ENCODE measurements around the gene GPR108.
"Not testable (repeated sequence)": the region's sequence is repeated elsewhere in the genome, so short reads cannot be mapped to it uniquely, and the experiment has no call there.

The GPR108 gene

DNA sequence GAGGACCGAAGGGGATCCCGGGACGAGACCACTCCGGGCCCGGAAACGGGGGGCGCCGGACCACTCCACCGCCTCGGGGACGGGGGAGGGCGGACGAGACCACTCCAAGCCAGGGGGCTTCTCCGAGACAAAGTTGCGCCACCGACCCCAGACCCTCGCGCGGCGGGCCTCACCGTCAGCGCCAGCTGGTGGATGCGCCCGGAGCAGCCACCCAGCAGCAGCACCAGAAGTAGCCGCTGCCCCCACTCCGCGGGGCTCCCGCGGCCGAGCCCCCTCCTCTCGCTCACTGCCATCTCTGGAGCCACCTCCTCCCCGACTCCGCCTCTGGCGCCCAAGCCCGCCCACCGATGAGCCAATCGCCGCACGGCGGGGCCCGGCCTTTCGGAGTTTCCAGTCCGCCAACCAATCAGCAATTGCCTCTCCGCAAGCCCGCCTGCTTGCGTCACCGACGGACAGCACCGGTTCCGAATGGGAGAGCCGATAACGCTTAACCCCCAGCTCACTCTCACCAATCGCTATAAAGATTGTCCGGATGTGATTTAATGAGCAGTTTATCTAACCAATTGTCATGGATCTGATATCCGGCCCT is at the start of gene GPR108:
Gene GPR108, minus strand, starts transcription at position 297 of the 589 bp plus-strand sequence. Its CDS starts 4 bp downstream, at position 293.
- DNase-seq, result peak; percentile 93 to 96

DNA sequence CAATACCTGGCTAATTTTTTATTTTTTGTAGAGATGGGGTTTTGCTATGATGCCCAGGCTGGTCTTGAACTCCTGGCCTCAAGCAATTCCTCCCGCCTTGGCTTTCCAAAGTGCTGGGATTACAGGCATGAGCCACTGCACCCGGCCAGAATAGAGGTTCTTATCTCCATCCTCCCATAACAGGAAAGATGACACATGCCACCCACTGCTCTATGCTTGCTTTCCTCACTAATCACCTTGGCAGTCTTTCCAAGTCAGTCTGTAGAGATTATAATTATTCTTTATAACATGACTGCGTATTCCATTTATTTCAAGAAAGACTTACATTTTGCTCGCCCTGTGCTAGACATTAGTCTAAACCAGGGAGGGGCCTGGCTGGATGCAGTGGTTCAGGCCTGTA is 41.8 kb upstream of the GPR108 start:
- DNase-seq, result no peak

DNA sequence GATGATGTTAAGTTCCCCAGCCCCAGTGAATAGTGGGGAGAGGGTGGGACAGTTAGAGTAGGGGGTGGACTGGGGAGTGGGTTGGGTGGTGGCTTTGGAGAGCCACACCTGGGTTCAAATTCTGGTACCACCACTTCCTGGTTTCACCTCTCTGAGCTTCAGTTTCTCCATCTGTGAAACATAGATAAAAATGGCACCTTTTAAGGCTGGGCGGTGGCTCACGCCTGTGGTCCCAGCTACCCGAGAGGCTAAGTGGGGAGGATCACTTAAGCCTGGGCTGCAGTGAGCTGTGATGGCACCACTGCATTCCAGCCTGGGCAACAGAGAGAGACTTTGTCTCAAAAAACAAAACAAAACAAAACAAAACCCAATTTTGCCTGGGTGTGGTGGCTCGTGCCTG is 41.0 kb upstream of the GPR108 start:
- no peak for DNase-seq

DNA sequence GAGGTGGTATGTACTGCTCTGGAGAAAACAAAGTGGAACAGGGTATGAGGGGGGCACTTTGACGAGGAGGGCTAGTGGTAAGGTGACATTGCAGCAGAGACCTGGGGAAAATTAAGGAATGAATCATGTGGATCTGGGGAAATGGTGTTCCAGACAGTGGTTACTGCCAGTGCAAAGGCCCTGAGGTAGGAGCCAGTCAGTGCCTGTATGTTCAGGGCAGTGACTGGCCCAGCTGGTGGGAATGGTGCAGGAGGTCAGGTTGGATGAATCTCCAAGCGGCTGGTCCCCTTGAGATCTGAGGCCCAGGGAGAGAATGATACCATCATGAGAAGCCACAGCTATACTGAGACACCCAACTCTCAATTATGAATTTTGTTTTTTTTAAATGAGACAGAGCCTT is 40.1 kb upstream of the GPR108 start:
- no peak for DNase-seq

DNA sequence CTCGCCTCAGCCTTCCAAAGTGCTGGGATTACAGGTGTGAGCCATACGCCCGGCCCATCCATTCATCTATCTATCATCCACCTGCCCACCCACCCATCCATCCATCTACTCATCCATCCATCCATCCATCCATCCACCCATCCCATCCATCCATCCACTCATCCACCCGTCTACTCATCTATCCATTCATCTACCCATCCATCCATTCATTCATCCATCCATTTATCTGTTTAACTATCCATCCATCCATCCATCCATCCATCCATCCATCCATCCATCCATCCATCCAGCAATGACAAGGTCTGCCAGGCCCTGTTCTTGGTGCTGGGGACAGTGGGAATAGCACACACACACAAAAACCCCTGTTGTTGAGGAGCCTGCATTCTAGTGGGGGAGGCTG is 39.6 kb upstream of the GPR108 start:
- no peak for DNase-seq

DNA sequence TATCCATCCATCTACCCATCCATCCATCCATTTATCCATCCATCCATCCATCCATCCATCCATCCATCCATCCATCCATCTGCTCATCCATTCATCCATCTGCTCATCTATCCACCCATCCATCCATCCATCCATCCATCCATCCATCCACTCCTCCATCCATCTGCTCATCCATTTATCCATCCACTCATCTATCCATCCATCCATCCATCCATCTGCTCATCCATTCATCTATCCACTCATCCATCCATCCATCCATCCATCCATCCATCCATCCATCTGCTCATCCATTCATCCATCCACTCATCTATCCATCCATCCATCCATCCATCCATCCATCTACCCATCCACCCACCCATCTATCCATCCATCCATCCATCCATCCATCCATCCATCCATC is 38.7 kb upstream of the GPR108 start:
- not testable (repeated sequence) for DNase-seq

DNA sequence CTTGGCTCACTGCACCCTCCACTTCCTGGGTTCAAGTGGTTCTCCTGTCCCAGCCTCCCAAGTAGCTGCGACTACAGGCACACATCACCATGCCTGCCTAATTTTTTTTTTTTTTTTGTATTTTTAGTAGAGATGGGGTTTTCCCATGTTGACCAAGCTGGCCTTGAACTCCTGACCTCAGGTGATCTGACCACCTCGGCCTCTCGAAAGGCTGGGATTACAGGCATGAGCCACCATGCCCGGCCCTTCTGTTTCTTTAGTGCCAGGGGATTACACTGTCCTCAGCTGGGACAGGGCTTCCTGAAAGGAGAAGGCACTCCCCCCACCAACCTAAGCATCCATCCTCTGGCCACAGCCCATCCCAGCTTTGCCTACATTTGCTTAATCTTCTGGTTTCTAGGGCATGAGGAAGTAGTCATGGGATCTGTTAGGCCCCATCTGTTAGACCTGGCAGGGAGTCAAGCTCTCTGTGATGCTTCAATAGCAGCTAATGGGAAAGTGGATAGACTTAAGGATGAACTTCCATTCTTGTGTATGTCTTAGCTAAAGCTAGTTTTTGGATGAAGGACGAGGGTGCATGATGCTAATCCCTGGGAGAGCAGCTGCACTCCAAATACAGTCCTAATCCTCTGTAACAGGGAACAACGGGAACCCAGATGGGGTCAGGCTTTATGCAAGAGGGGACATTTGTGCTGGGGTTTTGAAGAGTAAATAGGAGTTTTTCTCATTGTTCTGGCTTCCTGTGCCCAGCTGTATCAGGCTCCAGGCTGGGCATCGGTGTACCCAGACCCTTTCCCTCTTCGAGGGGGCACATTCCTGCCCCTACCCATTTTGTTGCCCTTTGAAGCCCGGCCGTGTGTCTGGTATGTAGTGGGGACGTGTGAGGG is 37.7 kb upstream of the GPR108 start:
- DNase-seq, result no peak

DNA sequence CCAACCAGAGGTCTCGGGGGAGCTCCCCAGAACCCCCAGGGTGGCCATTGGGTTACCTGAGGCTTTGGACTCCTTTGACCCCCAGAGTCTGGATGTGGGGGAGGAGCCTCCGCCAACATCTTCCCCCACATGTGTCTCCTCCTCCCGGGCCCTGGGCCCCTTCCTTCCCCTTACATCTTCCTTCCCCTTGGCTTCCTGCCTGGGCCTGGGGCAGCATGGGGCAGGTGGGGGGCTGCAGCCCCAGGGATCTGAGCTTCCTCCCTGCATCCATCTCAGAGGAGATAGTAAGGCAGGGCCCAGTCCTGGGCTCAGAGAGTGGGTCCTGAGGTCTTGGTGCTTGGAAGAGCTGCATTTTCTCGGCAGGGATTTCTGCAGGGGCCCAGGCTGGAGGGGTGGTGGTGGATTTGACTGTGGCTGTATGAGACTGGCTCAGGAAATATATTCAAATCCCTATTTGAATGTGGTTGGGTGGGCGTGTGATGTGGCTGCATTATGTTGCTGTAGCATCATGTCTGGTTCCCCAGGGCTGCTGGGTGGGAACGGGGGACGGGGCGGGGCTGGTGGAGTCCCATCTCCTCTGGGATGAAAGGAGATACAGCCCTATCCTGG is 36.0 kb upstream of the GPR108 start:
- DNase-seq, result no peak

DNA sequence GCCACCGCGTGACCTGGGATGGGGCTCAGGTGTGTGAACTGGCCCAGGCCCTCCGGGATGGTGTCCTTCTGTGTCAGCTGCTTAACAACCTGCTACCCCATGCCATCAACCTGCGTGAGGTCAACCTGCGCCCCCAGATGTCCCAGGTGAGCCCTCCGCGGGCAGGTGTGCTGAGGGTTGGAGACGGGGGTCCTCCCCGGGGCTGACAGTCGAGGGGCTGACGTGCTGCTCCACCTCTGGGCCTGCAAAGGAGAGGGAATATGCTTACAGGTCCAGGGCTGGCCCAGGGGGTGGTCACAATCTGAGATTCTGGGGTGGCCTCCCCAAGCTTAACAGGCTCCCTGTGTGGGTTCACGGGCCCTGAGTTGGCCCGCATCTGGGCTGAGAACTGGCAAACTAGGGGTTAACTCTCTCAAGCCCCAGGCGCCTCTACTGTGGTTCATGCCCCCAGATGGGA is 35.5 kb upstream of the GPR108 start:
- DNase-seq, result no peak

DNA sequence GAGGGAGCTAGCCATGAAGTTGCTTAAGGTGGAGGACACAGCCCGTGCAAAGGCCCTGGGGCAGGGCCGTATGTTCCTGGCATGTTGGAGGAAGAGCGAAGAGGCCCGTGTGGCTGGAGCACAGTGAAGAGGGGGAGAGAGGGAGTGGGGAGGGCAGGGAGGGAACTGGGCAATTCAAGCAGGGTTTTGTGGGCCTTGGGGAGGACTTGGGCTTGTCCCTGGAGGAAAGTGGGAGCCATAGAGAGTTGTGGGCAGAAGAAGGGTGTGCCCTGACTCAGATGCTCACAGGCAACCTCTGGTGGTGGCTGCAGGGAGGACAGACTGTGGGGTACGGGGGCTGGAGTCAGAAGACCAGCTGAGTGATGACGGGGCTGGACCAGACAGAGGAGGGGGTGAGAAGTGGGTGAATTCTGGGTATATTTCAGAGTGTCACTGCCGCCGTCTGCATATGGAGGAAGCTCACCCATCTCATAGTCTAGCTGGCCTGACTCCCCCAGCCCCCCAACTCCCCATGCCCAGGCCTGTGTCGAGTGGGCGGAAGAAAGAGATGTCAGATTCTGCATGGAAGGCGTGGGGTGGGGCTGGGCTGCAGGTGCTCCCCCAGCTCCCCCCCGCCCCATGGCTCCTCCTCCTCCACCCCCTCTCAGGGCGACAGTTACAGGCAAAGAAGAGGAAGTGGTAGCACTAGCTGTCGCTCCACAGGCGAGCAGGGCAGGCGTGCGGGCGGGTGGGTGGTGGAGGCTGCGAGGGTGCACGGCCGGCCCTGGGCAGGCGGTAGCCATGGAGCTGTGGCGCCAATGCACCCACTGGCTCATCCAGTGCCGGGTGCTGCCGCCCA is 34.9 kb upstream of the GPR108 start, which contains the start of gene VAV1:
Gene VAV1, plus strand, starts transcription at position 681 of the 838 bp plus-strand sequence. Its CDS starts 100 bp downstream, at position 781.
- DNase-seq, result no peak

DNA sequence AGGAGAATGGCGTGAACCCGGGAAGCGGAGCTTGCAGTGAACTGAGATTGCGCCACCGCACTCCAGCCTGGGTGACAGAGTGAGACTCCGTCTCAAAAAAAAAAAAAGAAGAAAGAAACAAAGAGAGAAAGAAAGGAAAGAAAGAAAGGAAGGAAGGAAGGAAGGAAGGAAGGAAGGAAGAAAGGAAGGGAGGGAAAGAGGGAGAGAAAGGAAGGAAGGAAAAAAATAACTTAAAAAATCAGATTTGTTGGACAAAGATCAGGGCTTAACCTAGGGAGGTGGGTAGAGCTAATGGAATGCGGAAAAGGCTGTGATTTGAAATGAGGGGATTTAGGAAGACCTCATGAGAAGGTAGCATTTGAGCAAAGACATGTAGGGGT is 34.3 kb upstream of the GPR108 start:
- DNase-seq, result not testable (repeated sequence)

DNA sequence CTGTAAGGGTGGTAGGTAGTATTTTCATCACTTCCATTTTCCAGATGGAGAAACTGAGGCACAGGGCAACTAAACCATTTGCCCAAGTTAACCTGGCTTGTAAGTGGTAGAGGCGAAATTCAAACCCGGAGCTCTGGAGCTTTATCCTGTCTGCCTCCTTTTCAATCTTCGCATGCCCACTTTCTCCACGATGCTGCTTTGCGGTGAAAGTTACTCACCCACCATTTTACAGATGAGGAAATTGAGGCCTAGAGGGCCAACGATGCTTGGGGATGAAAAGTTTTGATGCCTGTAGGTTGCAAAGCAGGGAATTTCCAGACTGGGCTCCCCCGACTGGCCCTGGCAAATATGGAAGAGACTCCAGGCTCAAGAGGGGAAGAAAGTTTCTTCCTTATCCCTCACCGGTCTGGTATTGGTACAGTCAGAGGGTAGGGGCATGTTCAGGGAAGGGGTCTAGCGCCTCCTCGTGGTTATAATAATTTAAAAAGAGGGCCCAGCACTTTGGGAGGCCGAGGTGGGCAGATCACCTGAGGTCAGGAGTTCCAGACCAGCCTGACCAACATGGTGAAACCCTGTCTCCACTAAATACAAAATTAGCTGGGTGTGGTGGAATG is 31.7 kb upstream of the GPR108 start:
- no peak for DNase-seq

DNA sequence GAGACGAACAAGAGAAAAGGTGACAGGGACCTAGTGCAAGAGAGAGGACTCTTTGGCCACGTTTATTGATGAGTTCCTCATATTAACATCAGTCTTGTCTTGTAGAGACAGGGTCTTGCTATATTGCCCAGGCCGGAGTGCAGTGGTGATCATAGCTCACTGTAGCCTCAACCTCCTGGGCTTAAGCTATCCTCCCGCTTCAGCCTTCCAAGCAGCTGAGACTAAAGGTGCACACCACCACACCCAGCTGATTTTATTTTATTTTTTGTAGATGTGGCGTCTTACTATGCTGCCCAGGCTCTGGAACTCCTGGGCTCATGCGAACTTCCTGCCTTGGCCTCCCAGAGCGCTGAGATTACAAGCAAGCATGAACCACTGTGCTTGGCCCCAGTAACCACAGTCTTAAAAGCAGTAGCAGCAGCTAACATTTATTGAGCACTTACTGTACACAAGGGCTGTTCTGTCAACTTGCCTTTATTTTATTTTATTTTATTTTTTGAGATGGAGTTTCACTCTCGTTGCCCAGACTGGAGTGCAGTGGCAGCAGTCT is 30.9 kb upstream of the GPR108 start:
- no peak for DNase-seq

DNA sequence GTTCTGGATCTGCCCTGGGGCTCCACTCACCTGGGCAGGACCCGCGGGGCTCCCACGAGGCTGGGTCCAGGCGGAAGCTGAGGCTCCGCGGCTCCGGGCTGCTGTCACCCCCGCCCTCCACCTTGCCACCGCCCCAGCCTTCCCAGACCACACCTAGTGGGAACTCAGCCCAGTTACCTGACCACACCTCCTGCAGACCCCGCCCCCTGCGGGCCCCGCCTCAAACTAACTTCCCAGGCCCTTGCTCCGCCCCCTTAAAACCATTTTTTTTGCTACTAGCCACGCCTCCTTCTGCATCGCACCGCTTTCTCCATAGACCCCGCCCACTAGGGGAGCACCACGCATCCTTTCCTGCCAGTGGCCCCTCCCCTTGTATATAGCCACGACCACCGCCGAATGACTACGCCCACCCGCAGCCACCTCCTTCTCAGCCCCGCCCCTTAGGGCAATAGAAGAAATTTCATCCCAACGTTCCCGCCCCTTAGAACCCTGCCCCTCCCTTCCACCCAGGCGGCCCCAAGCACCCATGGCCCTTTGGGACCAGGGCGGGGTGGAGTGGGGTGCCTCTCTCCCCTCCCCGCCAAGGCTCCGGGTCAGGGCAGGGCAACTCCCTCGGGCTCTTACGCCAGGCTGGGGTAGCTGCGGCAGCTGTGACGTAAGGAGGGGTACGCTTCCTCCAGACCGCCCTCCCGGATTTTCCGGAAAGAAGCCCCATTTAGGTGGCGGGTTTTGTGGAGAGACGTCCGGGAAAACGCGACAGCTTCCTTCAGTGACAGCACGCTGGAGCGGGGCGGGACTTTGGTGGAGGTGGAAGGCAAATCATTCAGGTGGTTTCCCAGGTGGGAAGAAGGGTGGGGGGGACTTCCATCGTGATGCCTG is 30.2 kb upstream of the GPR108 start, which contains the start of gene SH2D3A:
Gene SH2D3A, minus strand, starts transcription at position 79 of the 879 bp plus-strand sequence. CDS start 3,687 bp downstream, outside the sequence.
- DNase-seq, result peak; percentile 11 to 21

DNA sequence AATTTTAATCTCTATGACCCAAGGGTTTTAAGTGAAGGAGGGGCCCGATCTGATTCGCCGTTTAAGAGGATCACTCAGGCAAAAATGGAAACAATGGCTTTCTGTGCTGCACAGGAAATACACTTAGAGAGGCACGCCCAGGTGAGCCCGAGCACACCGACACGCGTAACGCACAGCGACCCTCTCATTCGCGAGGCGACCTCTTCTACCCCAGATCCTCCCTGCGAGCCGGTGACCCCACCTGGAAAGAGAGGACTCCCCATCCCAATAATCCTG is 29.6 kb upstream of the GPR108 start:
- DNase-seq, result no peak

DNA sequence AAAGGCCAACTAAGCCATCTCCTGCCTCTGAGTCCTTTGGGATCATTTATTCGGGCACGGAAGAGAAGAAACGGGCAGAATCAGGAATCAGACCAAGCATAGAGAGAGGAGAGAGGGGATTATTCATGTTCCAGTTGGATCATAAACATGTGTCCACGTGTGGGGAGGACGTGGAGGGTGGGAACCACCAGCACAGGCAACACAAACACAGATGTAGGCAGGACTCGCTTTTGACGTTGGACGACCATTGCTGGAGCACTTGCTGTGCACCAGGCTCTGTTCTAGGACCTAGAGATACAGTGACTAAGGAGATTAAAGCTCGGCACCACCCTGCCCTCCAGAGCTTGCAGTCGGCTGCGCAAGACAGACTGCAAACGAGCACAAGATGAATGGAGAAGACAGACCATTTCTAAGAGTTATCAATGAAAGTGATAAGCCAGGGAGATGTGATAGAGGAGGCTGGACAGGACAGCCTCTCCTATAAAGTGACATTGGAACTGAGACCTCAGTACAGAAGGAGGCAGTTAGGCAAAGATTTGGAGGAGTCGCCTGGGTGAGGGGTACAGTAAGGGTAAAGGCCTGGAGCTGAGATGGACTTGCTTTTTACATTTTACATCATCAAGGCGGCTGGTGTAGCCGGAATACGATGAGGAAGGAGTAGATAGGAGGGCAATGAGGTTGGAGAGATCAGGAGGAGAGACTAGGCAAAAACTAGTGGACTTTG is 29.1 kb upstream of the GPR108 start:
- DNase-seq, result no peak

DNA sequence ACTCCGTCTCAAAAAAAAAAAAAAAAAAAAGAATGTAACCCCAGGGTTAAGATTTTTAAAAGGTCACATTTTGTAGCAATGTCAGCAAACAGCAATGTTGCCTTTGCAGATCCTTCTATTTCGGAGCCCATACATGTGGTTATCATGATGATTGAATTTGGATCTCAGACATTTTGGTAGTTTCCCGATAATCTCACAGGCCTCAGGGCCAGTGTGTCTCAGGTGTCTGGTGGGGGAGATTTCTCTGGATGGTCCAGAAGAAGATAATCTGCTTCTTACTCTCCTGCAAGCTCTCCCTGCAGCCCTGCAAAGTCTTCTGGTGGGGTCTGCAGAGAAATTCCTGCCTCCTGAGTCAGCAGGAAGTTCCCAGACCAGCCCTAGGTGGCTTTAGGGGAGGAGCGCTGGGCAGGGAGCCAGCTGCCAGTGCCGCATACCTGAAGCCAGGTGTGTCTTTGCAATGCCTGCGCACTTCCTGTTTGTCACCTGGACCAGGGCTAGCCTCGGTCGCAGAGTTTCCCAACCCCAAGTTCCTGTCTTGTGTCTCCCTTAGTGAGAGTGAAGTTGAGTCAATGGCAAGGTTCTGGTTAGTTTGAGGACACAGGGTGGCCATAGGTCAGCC is 28.5 kb upstream of the GPR108 start:
- DNase-seq, result no peak

DNA sequence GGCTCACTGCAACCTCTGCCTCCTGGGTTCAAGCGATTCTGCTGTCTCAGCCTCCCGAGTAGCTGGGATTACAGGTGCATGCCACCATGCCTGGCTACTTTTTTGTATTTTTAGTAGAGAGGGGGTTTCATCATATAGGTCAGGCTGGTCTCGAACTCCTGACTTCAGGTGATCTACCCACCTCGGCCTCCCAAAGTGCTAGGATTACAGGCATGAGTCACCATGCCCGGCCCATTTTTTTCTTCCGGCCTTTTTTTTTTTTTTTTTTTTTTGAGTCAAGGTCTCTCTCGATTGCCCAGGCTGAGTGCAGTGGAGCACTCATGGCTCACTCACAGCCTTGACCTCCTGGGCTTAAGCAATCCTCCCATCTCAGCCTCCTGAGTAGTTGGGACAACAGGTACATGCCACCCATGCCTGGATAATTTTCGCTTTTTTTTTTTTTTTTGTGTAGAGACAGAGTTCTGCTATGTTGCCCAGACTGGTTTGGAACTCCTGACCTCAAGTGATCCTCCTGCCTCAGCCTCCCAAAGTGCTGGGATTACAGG is 24.9 kb upstream of the GPR108 start:
- not testable (repeated sequence) for DNase-seq

DNA sequence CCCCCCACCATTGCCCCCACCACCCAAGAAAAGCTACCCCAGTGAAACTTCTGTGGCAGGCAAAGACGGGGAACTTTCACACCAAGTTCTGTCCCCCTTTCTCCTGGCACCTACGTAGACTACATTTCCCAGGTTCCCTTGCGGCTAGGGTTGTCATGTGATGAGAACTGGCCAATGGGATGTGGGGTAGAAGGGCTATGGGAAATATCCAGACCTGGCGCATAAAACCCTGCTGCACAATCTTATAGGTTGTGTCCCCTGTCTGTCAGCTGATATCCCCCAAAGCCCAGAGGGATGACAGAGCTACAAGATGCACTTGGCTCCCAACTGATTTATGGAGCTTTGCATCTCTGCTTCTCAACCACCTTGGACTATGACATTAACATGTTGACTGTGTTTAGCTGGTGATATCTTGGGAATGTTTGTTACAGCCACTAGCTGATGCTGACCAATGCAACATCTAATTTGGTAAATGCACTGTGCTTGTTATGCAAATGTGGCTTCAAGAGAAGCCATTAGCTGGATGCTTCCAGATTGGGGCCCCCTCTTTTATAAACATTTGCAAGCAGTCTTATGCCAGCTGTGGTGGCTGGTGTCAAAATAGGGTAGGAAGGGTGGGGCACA is 23.8 kb upstream of the GPR108 start:
- DNase-seq, result peak; percentile 33 to 48
